ENCODE measurements around the gene VSIG10.

Gene VSIG10

GRCh38 chr12:118127867-118128266 lies 24.1 kb upstream of the VSIG10 start:
- no peak overlapping the region for H3K4me2 ChIP-seq (ENCODE audit: insufficient read depth, low read length, poor library complexity, severe bottlenecking)
- H2BK15ac ChIP-seq (ENCODE audit: low read length) = no peak overlapping the region
- no peak overlapping the region for H2AK5ac ChIP-seq (ENCODE audit: low read depth, low read length)
- H3K4ac ChIP-seq (ENCODE audit: low read length) = no peak overlapping the region
- no peak overlapping the region for H2BK12ac ChIP-seq (ENCODE audit: low read length)
- H3K27me3 ChIP-seq (ENCODE audit: control insufficient read depth in 3 of 3, insufficient read depth in 3 of 3, low read depth in 1 of 3, low read length in 3 of 3) = no peaks in the 10 kb centered on the region
- H2BK5ac ChIP-seq (ENCODE audit: low read length) = no peak overlapping the region
- no peak overlapping the region for H4K91ac ChIP-seq (ENCODE audit: low read depth, low read length, poor library complexity)
- H3K79me1 ChIP-seq (ENCODE audit: low read depth, low read length) = peaks cover 2% of the 10 kb centered on the region
- H3K4me1 ChIP-seq (ENCODE audit: control insufficient read depth in 2 of 2, insufficient read depth in 1 of 2, low read depth in 1 of 2, low read length in 2 of 2) = no peaks in the 10 kb centered on the region
- no peak overlapping the region for H2BK120ac ChIP-seq (ENCODE audit: low read depth, low read length)
- no peak overlapping the region for H3K14ac ChIP-seq (ENCODE audit: low read length)
- H2AFZ ChIP-seq (ENCODE audit: low read length) = no peak overlapping the region
- WGBS, 2 donors (ENCODE audit: extremely low coverage in 2 of 2, insufficient read length in 2 of 2, insufficient replicate concordance in 1 of 2) = no CpG with 5 or more reads among the region's 5 CpGs
- no peak overlapping the region for H3K9ac ChIP-seq (ENCODE audit: low read depth, low read length, poor library complexity)
- peaks cover 0 to 12% of the 10 kb centered on the region in 2 donors for H3K36me3 ChIP-seq (replicated peaks in 1 of 2; ENCODE audit: control insufficient read depth in 2 of 2, insufficient read depth in 2 of 2, low read length in 2 of 2)
- H3K9me3 ChIP-seq (replicated peaks in 1 of 2; ENCODE audit: control insufficient read depth in 2 of 2, insufficient read depth in 1 of 2, low read depth in 1 of 2, low read length in 2 of 2) = peaks cover 0 to 3% of the 10 kb centered on the region in 2 donors
- H3K18ac ChIP-seq (ENCODE audit: low read length) = no peak overlapping the region
- no peak overlapping the region for H4K8ac ChIP-seq (ENCODE audit: low read depth, low read length)
- no peak overlapping the region for H3K27ac ChIP-seq (replicated peaks; ENCODE audit: low read length)
- no peak for DNase-seq (ENCODE audit: low spot score)
- no peak overlapping the region for H3K23ac ChIP-seq (ENCODE audit: low read depth, low read length, poor library complexity)
- H3K4me3 ChIP-seq (ENCODE audit: low read length in 2 of 2) = no peak overlapping the region

- WGBS, 2 donors (ENCODE audit: extremely low coverage in 2 of 2, insufficient read length in 2 of 2, insufficient replicate concordance in 1 of 2) = no CpG with 5 or more reads among the region's 13 CpGs
- H4K91ac ChIP-seq (ENCODE audit: low read depth, low read length, poor library complexity) = no peak overlapping the region
Observed at GRCh38 chr12:118126119-118126757, 22.4 kb upstream of the VSIG10 start.

GRCh38 chr12:118125743-118126118 lies 21.9 kb upstream of the VSIG10 start:
- Histone ChIP-seq H3K9me3 (replicated peaks in 1 of 2; ENCODE audit: control insufficient read depth in 2 of 2, insufficient read depth in 1 of 2, low read depth in 1 of 2, low read length in 2 of 2) (peaks cover 0 to 3% of the 10 kb centered on the region in 2 donors), H3K23ac (ENCODE audit: low read depth, low read length, poor library complexity) (no peak overlapping the region), H4K8ac (ENCODE audit: low read depth, low read length) (no peak overlapping the region), H2BK12ac (ENCODE audit: low read length) (no peak overlapping the region), H2AFZ (ENCODE audit: low read length) (no peak overlapping the region), H2BK120ac (ENCODE audit: low read depth, low read length) (no peak overlapping the region), H3K4me2 (ENCODE audit: insufficient read depth, low read length, poor library complexity, severe bottlenecking) (no peak overlapping the region), H3K9ac (ENCODE audit: low read depth, low read length, poor library complexity) (no peak overlapping the region), H3K18ac (ENCODE audit: low read length) (no peak overlapping the region), H4K91ac (ENCODE audit: low read depth, low read length, poor library complexity) (no peak overlapping the region), H2BK5ac (ENCODE audit: low read length) (no peak overlapping the region), H3K14ac (ENCODE audit: low read length) (no peak overlapping the region), H3K4ac (ENCODE audit: low read length) (no peak overlapping the region), H3K4me1 (ENCODE audit: control insufficient read depth in 2 of 2, insufficient read depth in 1 of 2, low read depth in 1 of 2, low read length in 2 of 2) (peaks cover 0 to 4% of the 10 kb centered on the region in 2 donors), H3K4me3 (ENCODE audit: low read length in 2 of 2) (no peak overlapping the region), H3K27ac (replicated peaks; ENCODE audit: low read length) (no peak overlapping the region), H3K27me3 (ENCODE audit: control insufficient read depth in 3 of 3, insufficient read depth in 3 of 3, low read depth in 1 of 3, low read length in 3 of 3) (no peaks in the 10 kb centered on the region), H3K36me3 (replicated peaks in 1 of 2; ENCODE audit: control insufficient read depth in 2 of 2, insufficient read depth in 2 of 2, low read length in 2 of 2) (peaks cover 0 to 12% of the 10 kb centered on the region in 2 donors), H2BK15ac (ENCODE audit: low read length) (no peak overlapping the region), H2AK5ac (ENCODE audit: low read depth, low read length) (no peak overlapping the region), H3K79me1 (ENCODE audit: low read depth, low read length) (peaks cover 4% of the 10 kb centered on the region)
- no CpG with 5 or more reads among the region's 4 CpGs for WGBS, 2 donors (ENCODE audit: extremely low coverage in 2 of 2, insufficient read length in 2 of 2, insufficient replicate concordance in 1 of 2)
- no peak for DNase-seq (ENCODE audit: low spot score)

More at GRCh38 chr12:118126119-118126757, 22.4 kb upstream of the VSIG10 start:
- H3K9me3 ChIP-seq (replicated peaks in 1 of 2; ENCODE audit: control insufficient read depth in 2 of 2, insufficient read depth in 1 of 2, low read depth in 1 of 2, low read length in 2 of 2) = peaks cover 0 to 3% of the 10 kb centered on the region in 2 donors
- no peak overlapping the region for H3K4ac ChIP-seq (ENCODE audit: low read length)
- peaks cover 0 to 12% of the 10 kb centered on the region in 2 donors for H3K36me3 ChIP-seq (replicated peaks in 1 of 2; ENCODE audit: control insufficient read depth in 2 of 2, insufficient read depth in 2 of 2, low read length in 2 of 2)
- H2BK5ac ChIP-seq (ENCODE audit: low read length) = peak overlapping the region; percentile 13
- no peak overlapping the region for H3K18ac ChIP-seq (ENCODE audit: low read length)
- H2BK120ac ChIP-seq (ENCODE audit: low read depth, low read length) = no peak overlapping the region
- H3K4me2 ChIP-seq (ENCODE audit: insufficient read depth, low read length, poor library complexity, severe bottlenecking) = no peak overlapping the region
- peaks cover 4% of the 10 kb centered on the region for H3K79me1 ChIP-seq (ENCODE audit: low read depth, low read length)
- no peak overlapping the region for H3K14ac ChIP-seq (ENCODE audit: low read length)
- no peak overlapping the region for H4K8ac ChIP-seq (ENCODE audit: low read depth, low read length)
- H3K27ac ChIP-seq (replicated peaks; ENCODE audit: low read length) = no peak overlapping the region
- no peak for DNase-seq (ENCODE audit: low spot score)
- H2BK12ac ChIP-seq (ENCODE audit: low read length) = no peak overlapping the region
- no peak overlapping the region for H3K4me3 ChIP-seq (ENCODE audit: low read length in 2 of 2)
- no peak overlapping the region for H2BK15ac ChIP-seq (ENCODE audit: low read length)
- H2AK5ac ChIP-seq (ENCODE audit: low read depth, low read length) = peak overlapping the region; percentile 75
- H3K23ac ChIP-seq (ENCODE audit: low read depth, low read length, poor library complexity) = no peak overlapping the region
- no peaks in the 10 kb centered on the region for H3K27me3 ChIP-seq (ENCODE audit: control insufficient read depth in 3 of 3, insufficient read depth in 3 of 3, low read depth in 1 of 3, low read length in 3 of 3)
- H3K4me1 ChIP-seq (ENCODE audit: control insufficient read depth in 2 of 2, insufficient read depth in 1 of 2, low read depth in 1 of 2, low read length in 2 of 2) = peaks cover 0 to 1% of the 10 kb centered on the region in 2 donors
- H2AFZ ChIP-seq (ENCODE audit: low read length) = no peak overlapping the region
- H3K9ac ChIP-seq (ENCODE audit: low read depth, low read length, poor library complexity) = no peak overlapping the region

DNA sequence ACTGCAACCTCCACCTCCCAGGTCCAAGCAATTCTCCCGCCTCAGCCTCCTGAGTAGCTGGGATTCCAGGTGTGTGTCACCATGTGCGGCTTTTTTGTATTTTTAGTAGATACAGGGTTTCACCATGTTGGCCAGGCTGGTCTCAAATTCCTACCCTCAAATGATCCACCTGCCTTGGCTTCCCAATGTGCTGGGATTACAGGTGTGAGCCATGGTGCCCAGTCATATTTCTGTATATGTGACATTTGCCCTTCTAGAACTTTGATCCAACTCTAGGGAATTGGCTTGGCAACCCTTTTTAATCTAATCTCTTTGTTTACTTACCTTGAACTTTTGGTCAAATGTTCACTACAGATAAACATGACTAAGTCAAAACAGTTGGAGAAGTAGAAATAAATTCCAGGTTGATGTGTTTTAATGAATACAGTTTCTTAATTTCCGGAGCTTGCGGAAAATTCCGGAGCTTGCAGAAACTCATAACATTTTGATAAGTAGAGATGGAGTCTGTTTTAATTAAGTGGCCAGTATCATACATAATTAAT lies 20.6 kb upstream of the VSIG10 start:
- whole genome bisulfite sequencing, 2 donors (ENCODE audit: extremely low coverage in 2 of 2, insufficient read length in 2 of 2, insufficient replicate concordance in 1 of 2) = no CpG with 5 or more reads among the region's 5 CpGs
- DNase-seq (ENCODE audit: low spot score) = no peak

More for the DNA sequence above, 20.6 kb upstream of the VSIG10 start:
- H2BK12ac ChIP-seq (ENCODE audit: low read length) = no peak overlapping the region
- no peak overlapping the region for H3K9ac ChIP-seq (ENCODE audit: low read depth, low read length, poor library complexity)
- H3K4me3 ChIP-seq (ENCODE audit: low read length in 2 of 2) = no peak overlapping the region
- no peak overlapping the region for H3K4ac ChIP-seq (ENCODE audit: low read length)
- H2BK5ac ChIP-seq (ENCODE audit: low read length) = no peak overlapping the region
- H4K8ac ChIP-seq (ENCODE audit: low read depth, low read length) = no peak overlapping the region
- H3K23ac ChIP-seq (ENCODE audit: low read depth, low read length, poor library complexity) = no peak overlapping the region
- no peak overlapping the region for H2AFZ ChIP-seq (ENCODE audit: low read length)
- no peak overlapping the region for H3K27ac ChIP-seq (replicated peaks; ENCODE audit: low read length)
- peaks cover 0 to 10% of the 10 kb centered on the region in 2 donors for H3K36me3 ChIP-seq (replicated peaks in 1 of 2; ENCODE audit: control insufficient read depth in 2 of 2, insufficient read depth in 2 of 2, low read length in 2 of 2)
- no peak overlapping the region for H4K91ac ChIP-seq (ENCODE audit: low read depth, low read length, poor library complexity)
- H2AK5ac ChIP-seq (ENCODE audit: low read depth, low read length) = no peak overlapping the region
- H3K4me2 ChIP-seq (ENCODE audit: insufficient read depth, low read length, poor library complexity, severe bottlenecking) = no peak overlapping the region
- no peak overlapping the region for H3K18ac ChIP-seq (ENCODE audit: low read length)
- H3K9me3 ChIP-seq (replicated peaks in 1 of 2; ENCODE audit: control insufficient read depth in 2 of 2, insufficient read depth in 1 of 2, low read depth in 1 of 2, low read length in 2 of 2) = peaks cover 0 to under 1% of the 10 kb centered on the region in 2 donors
- no peaks in the 10 kb centered on the region for H3K27me3 ChIP-seq (ENCODE audit: control insufficient read depth in 3 of 3, insufficient read depth in 3 of 3, low read depth in 1 of 3, low read length in 3 of 3)
- H3K79me1 ChIP-seq (ENCODE audit: low read depth, low read length) = peaks cover 4% of the 10 kb centered on the region
- no peak overlapping the region for H3K14ac ChIP-seq (ENCODE audit: low read length)
- peaks cover 2 to 8% of the 10 kb centered on the region in 2 donors for H3K4me1 ChIP-seq (ENCODE audit: control insufficient read depth in 2 of 2, insufficient read depth in 1 of 2, low read depth in 1 of 2, low read length in 2 of 2)
- H2BK120ac ChIP-seq (ENCODE audit: low read depth, low read length) = no peak overlapping the region
- H2BK15ac ChIP-seq (ENCODE audit: low read length) = no peak overlapping the region

Data from neuronal stem cell (in vitro differentiated cells).